Spinal cord (tissue), 10 donors: Measurements from ENCODE around the gene HNF1A. TPM values are rescaled to one million over a fixed set of nuclear protein-coding genes. Genes with fewer than 3 reads are reported as not detected.
A peak's percentile ranks its signal among the peaks of the same experiment; 100 is the strongest.
"Not testable (repeated sequence)": the region's sequence is repeated elsewhere in the genome, so short reads cannot be mapped to it uniquely, and the experiment has no call there.

Source experiments
- DNase-seq, 6 donors: peaks; one replicate each; pipeline versions ENCODE4 v3.0.0 to v3.0.0-alpha.2; 2013 to 2015; ENCODE audit warnings: low spot score in 6 of 6, low read depth in 4 of 6
- H3K27ac ChIP-seq: one replicate; pipeline ENCODE4 v1.5.1; 2013; ENCODE audit warnings: low read depth, low read length, control low read depth
- H3K27me3 ChIP-seq: one replicate; pipeline ENCODE4 v1.6.1; 2013; ENCODE audit warnings: low read length; ENCODE audit not compliant: control insufficient read depth, insufficient read depth
- H3K36me3 ChIP-seq: one replicate; pipeline ENCODE4 v1.6.1; 2013; ENCODE audit warnings: low read length; ENCODE audit not compliant: control insufficient read depth, insufficient read depth
- H3K4me1 ChIP-seq: one replicate; pipeline ENCODE4 v1.6.1; 2013; ENCODE audit warnings: low read length; ENCODE audit not compliant: control insufficient read depth, insufficient read depth
- H3K4me3 ChIP-seq: one replicate; pipeline ENCODE4 v1.5.1; 2013; ENCODE audit warnings: low read depth, low read length, control low read depth
- H3K9me3 ChIP-seq: one replicate; pipeline ENCODE4 v1.6.1; 2013; ENCODE audit warnings: low read length; ENCODE audit not compliant: control insufficient read depth, insufficient read depth
- WGBS: methylation state at CpG from one replicate; pipeline ENCODE4 v1.1.5; 2013; ENCODE audit warnings: missing lambda C conversion rate; ENCODE audit not compliant: insufficient coverage; 5-methylcytosine and 5-hydroxymethylcytosine counted together
- polyA plus RNA-seq, 2 donors: library from polyadenylated mRNA; unstranded; fragments of 120-200 nt; gene quantifications; one replicate each; pipeline ENCODE4 v1.2.1, GENCODE V29; 2013; ENCODE audit not compliant: insufficient read length in 2 of 2
- total RNA-seq, 2 donors: library from RNA; depleted of rRNA in 1 of 2; stranded (reverse); fragments of 120-200 nt in 1 of 2; fragments of >200 nt in 1 of 2; gene quantifications; one replicate each; pipeline versions ENCODE4 v1.2.3 to v1.2.4, GENCODE V29; 2013 to 2014
- donor health status: healthy.

HNF1A gene
- total and polyA plus RNA-seq, 4 donors = 0.36 TPM; not detected in 3

DNA sequence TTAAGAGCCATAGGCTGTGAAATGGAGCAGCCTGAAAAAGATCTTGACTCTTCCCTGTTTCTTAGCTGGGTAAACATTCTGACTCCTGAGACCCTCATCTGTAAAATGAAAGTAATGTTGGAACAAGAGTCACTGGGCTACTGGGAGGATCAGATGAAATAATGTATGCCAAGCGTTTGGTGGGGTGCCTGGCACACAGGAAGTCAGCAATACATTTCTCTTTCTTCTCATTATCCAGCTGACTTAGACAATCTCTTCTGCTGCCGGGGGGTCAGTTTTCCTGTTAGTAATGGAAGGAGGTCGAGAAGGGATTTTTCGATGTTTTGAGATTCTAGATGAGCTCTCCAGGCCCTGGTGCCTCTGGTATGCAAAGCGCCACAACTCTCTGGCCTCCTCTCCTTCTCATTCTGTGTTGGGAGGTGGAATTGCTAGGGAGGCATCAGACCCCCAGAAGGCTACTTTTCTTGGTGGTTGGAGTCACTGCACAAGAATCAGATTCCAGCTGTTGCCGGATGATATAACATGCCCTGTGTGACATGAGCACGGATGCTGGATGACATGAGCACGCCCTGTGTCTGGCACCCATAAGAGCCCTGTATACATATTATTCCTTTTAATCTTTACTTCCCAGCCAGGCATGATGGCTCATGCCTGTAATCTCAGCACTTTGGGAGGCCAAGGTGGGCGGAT lies 56.4 kb downstream of the HNF1A start:
- no peaks in the 10 kb centered on the region for H3K36me3 ChIP-seq
- 93% methylated on average over 4 of the region's 9 CpGs for WGBS
- H3K27me3 ChIP-seq = peaks cover 4% of the 10 kb centered on the region
- H3K9me3 ChIP-seq = no peaks in the 10 kb centered on the region
- H3K4me1 ChIP-seq = peaks cover 6% of the 10 kb centered on the region
- DNase-seq = no peak
- no peak overlapping the region for H3K27ac ChIP-seq
- no peak overlapping the region for H3K4me3 ChIP-seq

DNA sequence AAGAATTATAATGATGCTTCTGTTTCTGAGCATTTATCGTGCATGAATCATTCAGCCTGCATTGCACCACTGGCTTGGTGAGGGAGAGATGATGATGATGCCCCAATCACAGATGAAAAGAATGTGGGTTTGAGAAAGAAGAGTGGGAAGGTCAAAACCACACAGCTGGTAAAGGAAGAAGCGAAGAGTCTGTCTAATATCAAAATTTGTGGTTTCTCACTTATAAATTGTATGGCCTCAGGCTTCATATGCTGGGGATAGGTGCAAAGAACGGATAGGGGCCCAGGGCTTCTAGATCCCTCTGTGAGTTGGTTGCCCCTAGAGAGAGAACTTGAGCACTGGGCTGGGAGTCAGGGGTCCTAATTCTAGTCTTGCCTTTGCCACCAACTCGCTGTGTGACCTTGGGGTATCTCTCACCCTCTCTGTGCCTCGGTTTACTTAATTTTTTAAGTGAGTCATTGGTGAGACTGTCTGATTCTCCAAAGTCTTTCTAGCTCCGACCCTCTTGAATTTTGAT lies 58.5 kb downstream of the HNF1A start:
- 84% methylated on average over 5 of the region's 6 CpGs for WGBS
- Histone ChIP-seq H3K9me3 (no peaks in the 10 kb centered on the region), H3K4me3 (no peak overlapping the region), H3K27me3 (peaks cover 4% of the 10 kb centered on the region), H3K27ac (no peak overlapping the region), H3K4me1 (peaks cover 6% of the 10 kb centered on the region), H3K36me3 (no peaks in the 10 kb centered on the region)
- DNase-seq = no peak

DNA sequence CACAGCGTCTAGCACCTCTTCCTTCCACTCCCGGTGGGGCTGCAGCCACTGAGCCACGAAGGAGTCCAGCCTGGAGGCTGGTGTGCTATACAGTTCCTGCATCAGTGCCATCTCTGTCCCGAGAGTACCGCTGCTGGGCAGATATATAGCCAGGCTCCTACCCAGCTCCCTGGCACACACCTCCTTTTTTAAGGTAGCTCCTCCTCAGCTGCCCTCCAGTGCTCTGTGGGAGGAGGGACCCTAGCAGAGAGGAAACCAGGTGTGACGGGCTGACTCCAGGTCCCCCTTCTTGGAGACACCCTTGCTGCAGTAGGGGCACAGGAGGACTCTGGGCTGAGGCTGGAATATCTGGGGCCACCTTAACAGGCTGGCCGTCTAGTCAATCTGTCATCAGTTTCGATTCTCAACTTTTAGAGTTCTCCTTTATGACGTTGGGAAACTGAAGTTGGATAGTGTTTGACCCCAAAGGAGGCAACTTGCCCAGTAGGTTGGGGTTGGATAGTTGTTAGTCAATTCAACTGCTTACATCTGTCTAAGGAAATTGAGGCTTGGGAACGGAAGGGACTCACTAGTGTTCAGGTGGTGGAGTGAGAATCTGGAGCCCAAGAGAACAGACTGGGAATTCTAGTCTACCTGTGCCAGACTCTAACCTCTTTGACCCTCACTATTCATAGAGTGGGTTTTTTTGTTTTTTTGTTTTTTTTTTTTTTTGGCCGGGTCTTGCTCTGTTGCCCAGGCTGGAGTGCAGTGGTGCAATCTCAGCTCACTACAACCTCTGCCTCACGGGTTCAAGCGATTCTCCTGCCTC lies 60.7 kb downstream of the HNF1A start, which contains the start of gene OASL:
Gene OASL, minus strand, starts transcription at position 386 of the 808 bp plus-strand sequence. Its CDS starts 275 bp downstream, at position 111.
- H3K4me3 ChIP-seq = no peak within 1 kb of the TSS
- H3K36me3 ChIP-seq = no peaks in the 10 kb centered on the region
- no peaks in the 10 kb centered on the region for H3K9me3 ChIP-seq
- 38% methylated on average over 11 of the region's 13 CpGs for WGBS
- peak in 1 of 6 donors; percentile 13 for DNase-seq
- no peak within 1 kb of the TSS for H3K27ac ChIP-seq
- peaks cover 4% of the 10 kb centered on the region for H3K27me3 ChIP-seq
- H3K4me1 ChIP-seq = peaks cover 6% of the 10 kb centered on the region

DNA sequence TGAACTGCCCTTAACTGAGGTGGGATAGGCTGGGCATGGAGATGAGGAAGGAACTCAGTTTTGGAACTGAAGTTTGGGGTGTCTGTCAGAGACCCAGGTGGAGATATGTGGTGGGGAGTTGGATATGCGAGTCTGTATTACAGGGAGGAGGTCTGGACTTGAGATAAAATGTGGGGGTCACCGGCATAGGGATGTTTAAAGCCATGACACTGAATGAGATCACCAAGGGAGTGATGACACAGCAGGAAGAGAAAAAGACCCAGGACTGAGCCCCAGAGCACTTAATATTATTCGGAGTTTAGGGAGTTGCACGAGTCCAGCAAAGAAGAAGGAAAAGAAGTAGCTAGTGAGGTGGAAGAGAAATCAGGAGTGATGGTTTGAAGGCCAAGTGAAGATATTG lies 64.7 kb downstream of the HNF1A start:
- DNase-seq = no peak

DNA sequence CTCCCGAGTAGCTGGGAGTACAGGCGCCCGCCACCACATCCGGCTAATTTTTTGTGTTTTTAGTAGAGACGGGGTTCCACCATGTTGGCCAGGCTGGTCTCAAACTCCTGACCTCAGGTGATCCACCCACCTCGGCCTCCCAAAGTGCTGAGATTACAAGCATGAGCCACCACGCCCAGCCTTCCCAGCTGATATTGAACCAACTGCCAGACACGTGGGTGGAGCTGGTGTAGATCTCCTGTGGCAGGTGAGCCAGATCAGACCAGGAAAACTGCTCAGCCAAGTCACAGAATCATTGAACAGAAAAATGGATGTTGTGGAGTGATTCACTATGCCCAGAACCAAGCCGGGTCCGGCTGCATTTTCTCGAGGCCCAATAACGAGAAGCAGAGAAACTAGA lies 69.1 kb downstream of the HNF1A start:
- H3K27ac ChIP-seq, H3K36me3 ChIP-seq, H3K27me3 ChIP-seq, H3K4me3 ChIP-seq, DNase-seq, H3K9me3 ChIP-seq, H3K4me1 ChIP-seq: not testable (repeated sequence)
- WGBS = 92% methylated on average over 3 of the region's 12 CpGs

More for the DNA sequence above, 64.7 kb downstream of the HNF1A start:
- no peak overlapping the region for H3K4me3 ChIP-seq
- no peaks in the 10 kb centered on the region for H3K36me3 ChIP-seq
- peaks cover 4% of the 10 kb centered on the region for H3K27me3 ChIP-seq
- no peaks in the 10 kb centered on the region for H3K9me3 ChIP-seq
- 80% methylated on average over 4 of the region's 4 CpGs for WGBS
- peaks cover 6% of the 10 kb centered on the region for H3K4me1 ChIP-seq
- H3K27ac ChIP-seq = no peak overlapping the region

DNA sequence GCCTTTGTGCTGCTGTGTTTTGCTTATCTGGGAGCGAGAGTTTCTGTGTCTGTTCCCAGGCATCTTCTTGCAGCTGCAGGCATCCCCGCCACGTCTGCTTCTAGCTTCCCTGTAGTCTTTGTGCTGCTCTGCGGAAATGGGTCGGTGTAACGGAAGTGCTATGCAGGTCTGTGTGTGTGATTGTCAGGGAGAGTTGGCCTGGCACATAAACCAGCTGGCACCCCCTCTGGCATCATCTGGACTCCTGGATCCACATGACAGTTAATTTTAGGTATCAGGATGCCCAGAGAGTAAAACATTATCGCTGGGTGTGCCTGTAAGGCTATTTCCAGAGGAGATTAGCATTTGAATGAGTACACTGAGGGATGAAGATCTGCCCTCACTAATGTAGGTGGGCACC lies 70.1 kb downstream of the HNF1A start:
- no peaks in the 10 kb centered on the region for H3K27me3 ChIP-seq
- DNase-seq = peak in 1 of 6 donors; percentile 23
- H3K4me3 ChIP-seq = no peak overlapping the region
- no peaks in the 10 kb centered on the region for H3K9me3 ChIP-seq
- H3K36me3 ChIP-seq = no peaks in the 10 kb centered on the region
- H3K27ac ChIP-seq = no peak overlapping the region
- WGBS = 61% methylated on average over 7 of the region's 7 CpGs
- H3K4me1 ChIP-seq = no peaks in the 10 kb centered on the region

DNA sequence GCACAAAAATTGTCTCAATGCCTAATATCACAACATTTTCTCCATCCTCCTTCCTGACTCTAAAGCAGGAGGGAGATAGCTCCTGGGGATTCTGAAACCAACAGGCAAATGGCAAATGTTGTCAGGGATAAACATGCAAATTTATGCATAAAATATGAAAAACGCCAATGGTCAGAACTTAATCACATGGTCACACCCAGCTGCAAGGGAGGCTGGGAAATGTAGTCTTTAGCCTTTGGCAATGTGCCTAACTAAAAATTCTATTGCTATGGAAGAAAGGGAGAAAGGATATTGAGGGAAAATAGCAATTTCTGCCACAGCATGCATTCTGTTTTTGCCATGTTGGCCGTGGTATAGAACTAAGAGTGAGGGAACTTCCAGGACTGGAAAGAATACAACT lies 72.4 kb downstream of the HNF1A start:
- Histone ChIP-seq H3K27me3 (no peaks in the 10 kb centered on the region), H3K36me3 (no peaks in the 10 kb centered on the region), H3K4me3 (no peak overlapping the region), H3K9me3 (no peaks in the 10 kb centered on the region), H3K27ac (no peak overlapping the region), H3K4me1 (no peaks in the 10 kb centered on the region)
- DNase-seq = peak in 2 of 6 donors; percentile 48 to 77
- WGBS = no CpG with 5 or more reads among the region's 2 CpGs

Other genes starting within 250 kb of the HNF1A start
- 10 to 100 TPM; 18.9 to 30.7 TPM for gene SPPL3, start 74.2 kb upstream of the HNF1A start, total RNA-seq
- gene SPPL3, start 74.2 kb upstream of the HNF1A start, polyA plus RNA-seq = 100 to 1,000 TPM; 105 to 108 TPM
- gene C12orf43, start 37.9 kb downstream of the HNF1A start, total RNA-seq = 10 to 100 TPM; 15.6 to 20.1 TPM
- 10 to 100 TPM; 24.8 to 24.9 TPM for gene C12orf43, start 37.9 kb downstream of the HNF1A start, polyA plus RNA-seq
- gene OASL, start 60.7 kb downstream of the HNF1A start, total RNA-seq = under 1 TPM; 0.39 to 0.59 TPM
- gene OASL, start 60.7 kb downstream of the HNF1A start, polyA plus RNA-seq = under 1 TPM; 0.15 to 0.21 TPM
- gene P2RX7, start 154.3 kb downstream of the HNF1A start, total RNA-seq = 10 to 100 TPM in 1 of 2 donors, 1 to 10 TPM in 1; 8.7 to 16.8 TPM
- 10 to 100 TPM; 18.0 to 19.9 TPM for gene P2RX7, start 154.3 kb downstream of the HNF1A start, polyA plus RNA-seq
- 10 to 100 TPM; 14.4 to 27.9 TPM for gene P2RX4, start 231.6 kb downstream of the HNF1A start, total RNA-seq
- gene P2RX4, start 231.6 kb downstream of the HNF1A start, polyA plus RNA-seq = 10 to 100 TPM; 16.7 to 19.4 TPM